Large intestine (tissue), 3 donors: ENCODE results near the gene ARHGAP31. TPM values are rescaled to one million over a fixed set of nuclear protein-coding genes. Genes with fewer than 3 reads are reported as not detected.

Experiments
- DNase-seq, 2 donors: peaks; one replicate each; pipeline versions ENCODE4 v3.0.0 to v3.0.0-alpha.2; 2013
- H3K27ac ChIP-seq: one replicate; pipeline ENCODE4 v1.5.1; 2013; ENCODE audit warnings: low read length
- H3K27me3 ChIP-seq: 2 replicates; pipeline ENCODE4 v1.6.1; 2013; ENCODE audit warnings: low read length; ENCODE audit not compliant: control insufficient read depth, insufficient read depth
- H3K36me3 ChIP-seq: 2 replicates; pipeline ENCODE4 v1.6.1; 2013; ENCODE audit warnings: low read length; ENCODE audit not compliant: control insufficient read depth, insufficient read depth
- H3K4me1 ChIP-seq: one replicate; pipeline ENCODE4 v1.6.1; 2013; ENCODE audit warnings: low read length; ENCODE audit not compliant: control insufficient read depth, insufficient read depth
- H3K4me3 ChIP-seq: one replicate; pipeline ENCODE4 v1.5.1; 2013; ENCODE audit warnings: low read length
- H3K9me3 ChIP-seq: one replicate; pipeline ENCODE4 v1.6.1; 2013; ENCODE audit warnings: mild to moderate bottlenecking, low read depth, low read length, moderate library complexity; ENCODE audit not compliant: control insufficient read depth
- WGBS: methylation state at CpG from one replicate; pipeline ENCODE4 v1.1.5; 2013; ENCODE audit warnings: low lambda C conversion rate; ENCODE audit not compliant: insufficient coverage; 5-methylcytosine and 5-hydroxymethylcytosine counted together
- polyA plus RNA-seq: library from polyadenylated mRNA; unstranded; fragments of 120-200 nt; gene quantifications from one replicate; pipeline ENCODE4 v1.2.1, GENCODE V29; 2013

The ARHGAP31 gene
- polyA plus RNA-seq, 1 donor: 5.6 TPM

DNA sequence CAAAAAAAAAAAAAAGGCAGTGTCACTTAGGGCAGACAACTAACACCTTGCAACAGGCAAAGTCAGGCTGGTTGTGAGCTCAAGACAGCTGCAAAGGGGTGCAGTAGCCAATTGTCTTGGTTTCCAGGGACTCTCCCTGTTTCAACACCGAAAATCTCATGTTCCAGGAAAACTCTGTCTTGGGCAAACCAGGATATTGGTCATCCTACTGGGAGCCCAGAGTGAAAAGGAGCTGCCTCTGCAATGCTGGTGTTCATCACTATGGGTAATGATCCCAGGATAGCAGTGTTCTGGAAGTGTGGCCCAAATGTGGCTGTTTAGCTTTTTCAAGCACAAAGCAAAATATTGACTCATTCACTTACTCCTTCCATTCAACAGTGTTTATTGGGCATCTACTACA, 82.6 kb downstream of the ARHGAP31 start:
- Histone ChIP-seq H3K4me3 (no peak overlapping the region), H3K36me3 (no peaks in the 10 kb centered on the region), H3K27me3 (no peaks in the 10 kb centered on the region), H3K4me1 (no peaks in the 10 kb centered on the region), H3K9me3 (no peaks in the 10 kb centered on the region), H3K27ac (no peak overlapping the region)
- DNase-seq: no peak
- no CpG with 5 or more reads among the region's 1 CpG for WGBS

GRCh38 chr3:119378259-119378803, 84.1 kb downstream of the ARHGAP31 start:
- Histone ChIP-seq H3K27me3 (no peaks in the 10 kb centered on the region), H3K4me3 (no peak overlapping the region), H3K4me1 (no peaks in the 10 kb centered on the region), H3K9me3 (no peaks in the 10 kb centered on the region), H3K36me3 (peaks cover 4% of the 10 kb centered on the region), H3K27ac (no peak overlapping the region)
- no peak for DNase-seq
- no CpG with 5 or more reads among the region's 8 CpGs for WGBS

GRCh38 chr3:119380697-119381096, 86.5 kb downstream of the ARHGAP31 start:
- Histone ChIP-seq H3K4me3 (no peak overlapping the region), H3K27ac (no peak overlapping the region), H3K4me1 (no peaks in the 10 kb centered on the region), H3K27me3 (no peaks in the 10 kb centered on the region), H3K9me3 (no peaks in the 10 kb centered on the region), H3K36me3 (peaks cover 6% of the 10 kb centered on the region)
- WGBS: no CpG with 5 or more reads among the region's 3 CpGs
- DNase-seq: no peak

DNA sequence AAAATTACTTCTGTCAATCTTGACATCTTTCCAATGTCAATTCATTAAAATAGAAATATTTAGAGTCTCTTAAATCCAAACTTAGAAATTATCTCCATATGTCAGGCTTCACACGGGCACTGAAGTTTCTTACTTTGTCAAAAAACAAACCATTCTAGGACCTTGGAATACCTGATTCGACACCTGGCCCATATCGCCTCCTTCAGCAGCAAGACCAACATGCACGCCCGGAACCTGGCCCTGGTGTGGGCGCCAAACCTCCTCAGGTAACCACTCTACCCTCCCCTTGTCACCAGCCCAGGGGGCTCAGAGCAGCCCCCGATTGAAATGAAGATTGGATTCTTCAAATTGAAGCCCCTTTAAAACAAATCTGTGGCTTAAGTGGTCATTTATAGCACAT, 88.0 kb downstream of the ARHGAP31 start:
- Histone ChIP-seq H3K36me3 (peaks cover 6% of the 10 kb centered on the region), H3K27me3 (no peaks in the 10 kb centered on the region), H3K27ac (no peak overlapping the region), H3K4me3 (no peak overlapping the region), H3K4me1 (no peaks in the 10 kb centered on the region), H3K9me3 (no peaks in the 10 kb centered on the region)
- no CpG with 5 or more reads among the region's 7 CpGs for WGBS
- no peak for DNase-seq

DNA sequence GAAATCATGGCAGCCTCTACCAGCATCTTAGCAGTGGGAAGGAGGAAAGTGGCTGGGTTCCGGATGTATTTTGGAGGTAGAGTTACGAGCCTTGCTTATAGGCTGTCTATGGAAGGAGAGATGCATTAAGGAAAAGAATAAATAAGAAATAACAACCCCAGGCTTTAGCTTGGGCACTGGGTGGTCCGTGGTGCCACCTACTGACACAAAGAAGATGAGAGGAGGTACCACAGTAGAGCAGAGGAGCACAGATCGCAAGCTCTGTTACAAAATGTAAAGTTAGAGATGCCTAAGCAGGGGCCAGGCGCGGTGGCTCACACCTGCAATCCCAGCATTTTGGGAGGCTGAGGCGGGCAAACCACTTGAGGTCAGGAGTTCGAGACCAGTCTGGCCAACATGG, 94.4 kb downstream of the ARHGAP31 start:
- Histone ChIP-seq H3K4me1 (no peaks in the 10 kb centered on the region), H3K36me3 (peaks cover 16% of the 10 kb centered on the region), H3K9me3 (no peaks in the 10 kb centered on the region), H3K4me3 (no peak overlapping the region), H3K27me3 (no peaks in the 10 kb centered on the region), H3K27ac (no peak overlapping the region)
- 100% methylated on average over 2 of the region's 8 CpGs for WGBS
- no peak for DNase-seq

GRCh38 chr3:119395923-119396358, 101.8 kb downstream of the ARHGAP31 start:
- no peak for DNase-seq
- no peaks in the 10 kb centered on the region for H3K9me3 ChIP-seq
- H3K4me3 ChIP-seq: no peak overlapping the region
- no peaks in the 10 kb centered on the region for H3K4me1 ChIP-seq
- WGBS: 100% methylated on average over 1 of the region's 2 CpGs
- peaks cover 9% of the 10 kb centered on the region for H3K36me3 ChIP-seq
- H3K27me3 ChIP-seq: no peaks in the 10 kb centered on the region
- no peak overlapping the region for H3K27ac ChIP-seq

GRCh38 chr3:119396870-119397269, 102.7 kb downstream of the ARHGAP31 start:
- Histone ChIP-seq H3K27me3 (no peaks in the 10 kb centered on the region), H3K36me3 (peaks cover 8% of the 10 kb centered on the region), H3K9me3 (no peaks in the 10 kb centered on the region), H3K4me3 (no peak overlapping the region), H3K27ac (no peak overlapping the region), H3K4me1 (no peaks in the 10 kb centered on the region)
- DNase-seq: no peak
- no CpG with 5 or more reads among the region's 2 CpGs for WGBS

- no peaks in the 10 kb centered on the region for H3K27me3 ChIP-seq
- H3K27ac ChIP-seq: no peak overlapping the region
- no peak for DNase-seq
- H3K4me1 ChIP-seq: no peaks in the 10 kb centered on the region
- no peak overlapping the region for H3K4me3 ChIP-seq
- no CpG with 5 or more reads among the region's 5 CpGs for WGBS
- H3K9me3 ChIP-seq: no peaks in the 10 kb centered on the region
- H3K36me3 ChIP-seq: peaks cover 4% of the 10 kb centered on the region
Observed at GRCh38 chr3:119400466-119400865, 106.3 kb downstream of the ARHGAP31 start.

DNA sequence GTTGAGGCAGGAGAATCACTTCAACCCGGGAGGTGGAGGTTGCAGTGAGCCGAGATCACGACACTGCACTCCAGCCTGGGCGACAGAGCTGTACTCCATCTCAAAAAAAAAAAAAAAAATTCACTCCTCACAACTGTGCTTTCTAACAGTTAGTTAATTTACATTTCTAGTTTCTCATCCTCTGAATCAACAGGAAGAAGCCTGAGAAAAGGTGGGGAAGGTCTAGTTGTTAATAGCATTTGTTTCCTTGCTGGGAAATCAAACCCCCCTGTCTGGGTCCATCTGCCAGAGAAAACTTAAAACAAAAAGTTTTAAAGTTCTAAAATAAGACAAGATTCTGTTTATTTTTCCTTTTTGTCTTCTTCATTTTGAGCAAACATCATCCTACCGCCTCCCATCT, 106.9 kb downstream of the ARHGAP31 start:
- DNase-seq: no peak
- Histone ChIP-seq H3K27me3 (no peaks in the 10 kb centered on the region), H3K4me1 (no peaks in the 10 kb centered on the region), H3K36me3 (peaks cover 4% of the 10 kb centered on the region), H3K27ac (no peak overlapping the region), H3K4me3 (no peak overlapping the region), H3K9me3 (no peaks in the 10 kb centered on the region)
- WGBS: 100% methylated on average over 1 of the region's 5 CpGs

- Histone ChIP-seq H3K27ac (no peak overlapping the region), H3K9me3 (no peaks in the 10 kb centered on the region), H3K4me1 (no peaks in the 10 kb centered on the region), H3K4me3 (no peak overlapping the region), H3K27me3 (no peaks in the 10 kb centered on the region), H3K36me3 (peaks cover 4% of the 10 kb centered on the region)
- WGBS: 70% methylated on average over 2 of the region's 36 CpGs
- DNase-seq: no peak
Observed at GRCh38 chr3:119401503-119402440, 107.6 kb downstream of the ARHGAP31 start.
